PC-9 (cell line): ENCODE measurements around the gene MORC1. TPM values are rescaled to one million over a fixed set of nuclear protein-coding genes. Genes with fewer than 3 reads are reported as not detected.
"Not testable (repeated sequence)": the region's sequence is repeated elsewhere in the genome, so short reads cannot be mapped to it uniquely, and the experiment has no call there.

ENCODE experiments used
- BruUV-seq: library from RNA; stranded (reverse); fragments of 400-500 nt; replicated peaks from 2 replicates; lab custom pipeline; 2021; lab: Mats Ljungman, UMichigan
- CTCF ChIA-PET: fragments of 300-600 bp; sonication (Branson Sonifier 250); formaldehyde crosslinking; loops from one replicate; lab custom pipeline; 2022; ENCODE audit warnings: antibody characterized with exemption; lab: Charles Lee
- POLR2A ChIA-PET: fragments of 300-600 bp; sonication (Branson Sonifier 250); formaldehyde crosslinking; loops from one replicate; lab custom pipeline; 2022; ENCODE audit warnings: antibody characterized with exemption; ENCODE audit not compliant: unreplicated experiment; lab: Charles Lee
- DNase-seq, 2 experiments: peaks; one replicate each; pipeline versions ENCODE4 v3.0.0 to v3.0.0-alpha.2; 2015 to 2022; ENCODE audit warnings: mixed read lengths in 1 of 2
- H2AFZ ChIP-seq: fragments of 200-600 bp; sonication (generic); 2 replicates; pipeline ENCODE4 v1.8.1; 2017; ENCODE audit warnings: antibody characterized with exemption
- H3F3A ChIP-seq: fragments of 200-600 bp; sonication (generic); 2 replicates; pipeline ENCODE4 v1.8.1; 2017; ENCODE audit warnings: antibody characterized with exemption, mild to moderate bottlenecking, low read depth; ENCODE audit not compliant: insufficient read depth
- H3K27ac ChIP-seq: fragments of 200-600 bp; sonication (generic); 2 replicates; pipeline ENCODE4 v1.6.1; 2016; ENCODE audit warnings: mixed run types
- H3K27me3 ChIP-seq: fragments of 200-600 bp; sonication (generic); 2 replicates; pipeline ENCODE4 v1.6.1; 2016; ENCODE audit warnings: low read depth, mixed run types; ENCODE audit not compliant: insufficient read depth
- H3K36me3 ChIP-seq: fragments of 200-600 bp; sonication (generic); 2 replicates; pipeline ENCODE4 v1.6.1; 2016; ENCODE audit warnings: low read depth, mixed run types
- H3K4me1 ChIP-seq: fragments of 200-600 bp; sonication (generic); replicated peaks from 2 replicates; pipeline ENCODE4 v1.6.1; 2016; ENCODE audit warnings: mixed run types; ENCODE audit not compliant: insufficient read depth
- H3K4me2 ChIP-seq: fragments of 200-600 bp; sonication (generic); 2 replicates; pipeline ENCODE4 v1.6.1; 2017; ENCODE audit warnings: mixed run types
- H3K4me3 ChIP-seq: fragments of 200-600 bp; sonication (generic); 2 replicates; pipeline ENCODE4 v1.6.1; 2016; ENCODE audit warnings: mixed run types
- H3K79me2 ChIP-seq: fragments of 200-600 bp; sonication (generic); 2 replicates; pipeline ENCODE4 v1.6.1; 2017; ENCODE audit warnings: low read depth, mixed run types
- H3K9me2 ChIP-seq: fragments of 200-600 bp; sonication (generic); 2 replicates; pipeline ENCODE4 v1.8.1; 2017; ENCODE audit warnings: mild to moderate bottlenecking; ENCODE audit not compliant: insufficient read depth
- H3K9me3 ChIP-seq: fragments of 200-600 bp; sonication (generic); 2 replicates; pipeline ENCODE4 v1.8.1; 2016; ENCODE audit warnings: low read depth; ENCODE audit not compliant: insufficient read depth
- H4K20me1 ChIP-seq: fragments of 200-600 bp; sonication (generic); 2 replicates; pipeline ENCODE4 v1.8.1; 2017; ENCODE audit not compliant: insufficient read depth
- EZH2 ChIP-seq: fragments of 200-600 bp; sonication (generic); IDR thresholded peaks from 2 replicates; pipeline ENCODE4 v1.8.0; 2017; ENCODE audit warnings: antibody characterized with exemption, low read depth
- intact Hi-C: fragments of 100-400 bp; cut with micrococcal nuclease; formaldehyde crosslinking; loops from one replicate; pipeline ENCODE4 v1.10.0; 2022; ENCODE audit not compliant: unreplicated experiment
- total RNA-seq: library from RNA; stranded (reverse); gene quantifications from 2 replicates; pipeline ENCODE4 v1.2.3, GENCODE V29; 2021
- TF ChIP-seq, protein P1 (sequence below): fragments of 200-600 bp; sonication (generic); conservative IDR thresholded peaks from 2 replicates; pipeline ENCODE4 v1.6.1; 2017; ENCODE audit warnings: mixed run types, antibody characterized with exemption, mild to moderate bottlenecking, moderate library complexity

Gene MORC1
- total RNA-seq, 1 experiment from 2014 or later: not detected

DNA sequence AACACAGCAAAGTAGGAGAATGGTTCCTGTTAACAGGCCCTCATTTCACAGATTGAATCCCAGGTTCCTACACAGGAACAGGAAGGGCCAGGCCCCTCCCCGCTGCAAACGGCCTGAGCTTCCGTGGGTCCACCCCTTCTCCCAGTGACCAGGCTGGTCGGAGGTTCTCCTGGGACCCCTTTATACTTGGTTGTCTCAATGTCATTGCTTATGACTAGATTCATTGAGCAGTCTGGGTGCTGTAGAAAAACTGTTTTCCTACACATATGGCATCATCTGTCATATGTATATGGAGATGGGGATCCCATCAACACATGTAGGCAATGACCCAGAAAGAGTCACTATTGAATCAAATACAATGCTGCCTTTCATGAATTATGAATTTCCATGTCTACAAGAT, 22.4 kb upstream of the MORC1 start:
- no peaks in the 10 kb centered on the region for H3K4me1 ChIP-seq
- H3K9me3 ChIP-seq: no peaks in the 10 kb centered on the region
- H3K79me2 ChIP-seq: no peaks in the 10 kb centered on the region
- no peak overlapping the region for H3K4me2 ChIP-seq
- CTCF ChIA-PET: no interaction called here
- POLR2A ChIA-PET: no interaction called here
- no peak overlapping the region for H3K27ac ChIP-seq
- TF ChIP-seq, protein P1, sequence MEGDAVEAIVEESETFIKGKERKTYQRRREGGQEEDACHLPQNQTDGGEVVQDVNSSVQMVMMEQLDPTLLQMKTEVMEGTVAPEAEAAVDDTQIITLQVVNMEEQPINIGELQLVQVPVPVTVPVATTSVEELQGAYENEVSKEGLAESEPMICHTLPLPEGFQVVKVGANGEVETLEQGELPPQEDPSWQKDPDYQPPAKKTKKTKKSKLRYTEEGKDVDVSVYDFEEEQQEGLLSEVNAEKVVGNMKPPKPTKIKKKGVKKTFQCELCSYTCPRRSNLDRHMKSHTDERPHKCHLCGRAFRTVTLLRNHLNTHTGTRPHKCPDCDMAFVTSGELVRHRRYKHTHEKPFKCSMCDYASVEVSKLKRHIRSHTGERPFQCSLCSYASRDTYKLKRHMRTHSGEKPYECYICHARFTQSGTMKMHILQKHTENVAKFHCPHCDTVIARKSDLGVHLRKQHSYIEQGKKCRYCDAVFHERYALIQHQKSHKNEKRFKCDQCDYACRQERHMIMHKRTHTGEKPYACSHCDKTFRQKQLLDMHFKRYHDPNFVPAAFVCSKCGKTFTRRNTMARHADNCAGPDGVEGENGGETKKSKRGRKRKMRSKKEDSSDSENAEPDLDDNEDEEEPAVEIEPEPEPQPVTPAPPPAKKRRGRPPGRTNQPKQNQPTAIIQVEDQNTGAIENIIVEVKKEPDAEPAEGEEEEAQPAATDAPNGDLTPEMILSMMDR: no peak
- no peak for TF ChIP-seq EZH2
- H3K36me3 ChIP-seq: no peaks in the 10 kb centered on the region
- no peak overlapping the region for H2AFZ ChIP-seq
- no TSS peak for BruUV-seq
- H3K4me3 ChIP-seq: no peak overlapping the region
- no peaks in the 10 kb centered on the region for H4K20me1 ChIP-seq
- 0 out of 2 replicates have a peak, but pooled peaks cover 3% of the 10 kb centered on the region for H3K27me3 ChIP-seq
- no peaks in the 10 kb centered on the region for H3K9me2 ChIP-seq
- intact Hi-C loops: no loop called here
- no peaks in the 10 kb centered on the region for H3F3A ChIP-seq
- DNase-seq: no peak

- POLR2A ChIA-PET: no interaction called here
- no TSS peak for BruUV-seq
- CTCF ChIA-PET: interaction anchor here (1.0 kb wide), 1 partner anchor 86 kb away, joined by 3 read pairs; no protein-coding TSS in a partner anchor
- Histone ChIP-seq H3K9me3 (no peaks in the 10 kb centered on the region), H3K9me2 (no peaks in the 10 kb centered on the region), H3F3A (no peaks in the 10 kb centered on the region), H3K79me2 (no peaks in the 10 kb centered on the region), H3K27me3 (no peaks in the 10 kb centered on the region), H3K4me2 (no peak overlapping the region), H4K20me1 (no peaks in the 10 kb centered on the region), H2AFZ (no peak overlapping the region), H3K27ac (no peak overlapping the region), H3K4me3 (no peak overlapping the region), H3K36me3 (no peaks in the 10 kb centered on the region), H3K4me1 (no peaks in the 10 kb centered on the region)
- TF ChIP-seq, protein P1: no peak
- TF ChIP-seq EZH2: no peak
- intact Hi-C loops: no loop called here
- no peak for DNase-seq
Observed at GRCh38 chr3:109137761-109138160, 19.8 kb upstream of the MORC1 start.

GRCh38 chr3:109136523-109136922, 18.6 kb upstream of the MORC1 start, which contains the start of gene C3orf85:
C3orf85 (plus strand) TSS chr3:109136719; CDS start chr3:109136848, 129 bp downstream.
- no TSS peak for BruUV-seq
- no peak for DNase-seq
- intact Hi-C loops: no loop called here
- Histone ChIP-seq H3K4me3 (no peak within 1 kb of the TSS), H3K27me3 (no peaks in the 10 kb centered on the region), H3F3A (no peaks in the 10 kb centered on the region), H3K9me2 (no peaks in the 10 kb centered on the region), H3K4me2 (no peak within 1 kb of the TSS), H3K27ac (no peak within 1 kb of the TSS), H3K79me2 (no peaks in the 10 kb centered on the region), H2AFZ (no peak within 1 kb of the TSS), H3K9me3 (no peaks in the 10 kb centered on the region), H4K20me1 (no peaks in the 10 kb centered on the region), H3K4me1 (no peaks in the 10 kb centered on the region), H3K36me3 (no peaks in the 10 kb centered on the region)
- ChIA-PET POLR2A (no interaction called here), CTCF (no interaction called here)
- no peak for TF ChIP-seq EZH2
- TF ChIP-seq, protein P1: no peak

DNA sequence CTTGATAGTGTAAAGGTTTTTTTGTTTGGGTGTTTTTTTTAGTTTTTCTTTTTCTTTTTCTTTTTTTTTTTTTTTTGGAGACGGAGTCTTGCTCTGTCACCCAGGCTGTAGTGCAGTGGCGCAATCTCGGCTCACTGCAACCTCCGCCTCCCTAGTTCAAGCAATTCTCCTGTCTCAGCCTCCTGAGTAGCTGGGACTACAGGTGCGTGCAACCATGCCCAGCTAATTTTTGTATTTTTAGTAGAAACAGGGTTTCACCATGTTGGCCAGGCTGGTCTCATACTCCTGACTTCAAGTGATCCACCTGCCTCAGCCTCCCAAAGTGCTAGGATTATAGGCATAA, 15.5 kb upstream of the MORC1 start:
- H3K9me3 ChIP-seq, H3K9me2 ChIP-seq, H3K4me2 ChIP-seq, H3F3A ChIP-seq, H3K27ac ChIP-seq, CTCF ChIA-PET, intact Hi-C loops, H3K36me3 ChIP-seq, H3K4me1 ChIP-seq, H3K79me2 ChIP-seq, DNase-seq, H4K20me1 ChIP-seq, H3K27me3 ChIP-seq, BruUV-seq, H3K4me3 ChIP-seq, H2AFZ ChIP-seq, POLR2A ChIA-PET: not testable (repeated sequence)
